ENCODE results near the gene PLXNA2. TPM values are rescaled to one million over a fixed set of nuclear protein-coding genes. Genes with fewer than 3 reads are reported as not detected.

PLXNA2 gene
- total and polyA plus RNA-seq, 2 of the 4 experiments (the other 2 are of a cell fraction): 0.72 to 1.1 TPM

GRCh38 chr1:208120431-208120790, 123.8 kb downstream of the PLXNA2 start:
- no peak for DNase-seq
- ChIA-PET POLR2A (ENCODE audit: unreplicated experiment) (no interaction called here), CTCF (no interaction called here)
- Histone ChIP-seq H2BK15ac (ENCODE audit: low read depth, low read length) (no peak overlapping the region), H2BK20ac (ENCODE audit: low read depth, low read length) (no peak overlapping the region), H2AK5ac (ENCODE audit: low read depth, low read length) (no peak overlapping the region), H3K56ac (ENCODE audit: extremely low read depth, insufficient read depth, low read length) (no peak overlapping the region), H2AFZ (replicated peaks; ENCODE audit: low read length, poor library complexity) (no peak overlapping the region), H3K23ac (ENCODE audit: low read depth, low read length) (no peak overlapping the region), H4K5ac (ENCODE audit: low read depth, low read length) (no peak overlapping the region), H3K14ac (replicated peaks; ENCODE audit: low read depth, low read length) (0 out of 2 replicates have a peak overlapping the region, but pooled peaks have one; percentile 6), H3K4me2 (ENCODE audit: low read depth, low read length) (no peak overlapping the region), H3K27ac (ENCODE audit: insufficient read depth, low read length) (no peak overlapping the region), H2BK5ac (ENCODE audit: low read depth, low read length, poor library complexity, severe bottlenecking) (no peak overlapping the region), H3K18ac (ENCODE audit: low read depth, low read length) (no peak overlapping the region), H3K9ac (ENCODE audit: low read depth, low read length) (no peak overlapping the region), H3K36me3 (ENCODE audit: control insufficient read depth, insufficient read depth, low read length) (no peaks in the 10 kb centered on the region), H4K8ac (ENCODE audit: low read depth in 2 of 2, low read length in 2 of 2) (no peak overlapping the region), H3K9me3 (ENCODE audit: control insufficient read depth, insufficient read depth, low read length) (no peaks in the 10 kb centered on the region), H4K91ac (ENCODE audit: insufficient read depth, low read depth, low read length) (no peak overlapping the region), H2BK120ac (ENCODE audit: low read depth, low read length) (no peak overlapping the region), H4K20me1 (ENCODE audit: insufficient read depth, low read length) (no peaks in the 10 kb centered on the region), H2AK9ac (replicated peaks; ENCODE audit: low read depth, low read length, poor library complexity) (no peak overlapping the region), H3K4me1 (ENCODE audit: control insufficient read depth, insufficient read depth, low read length) (no peaks in the 10 kb centered on the region), H3K79me1 (ENCODE audit: low read depth in 1 of 2, low read length in 2 of 2) (no peaks in the 10 kb centered on the region; a peak in 1 of 4 replicates), H3K9me1 (ENCODE audit: insufficient read depth, low read length) (peaks cover 2% of the 10 kb centered on the region; the same call in 1 of the 2 replicates), H3K4ac (ENCODE audit: low read depth, low read length) (no peak overlapping the region), H3K27me3 (ENCODE audit: control insufficient read depth, insufficient read depth, low read length) (no peaks in the 10 kb centered on the region), H3K4me3 (ENCODE audit: insufficient read depth, low read depth, low read length) (no peak overlapping the region)
- no peak for ATAC-seq (ENCODE audit: low read depth)
- BruUV-seq (replicated peaks): no TSS peak
- TF ChIP-seq SMC3 (IDR thresholded peaks at IDR 0.05; ENCODE audit: low read depth, low read length) (no peak), MXI1 (IDR thresholded peaks at IDR 0.05; ENCODE audit: borderline replicate concordance, low read depth, low read length) (no peak), RFX5 (IDR thresholded peaks at IDR 0.05; ENCODE audit: low read depth, low read length) (no peak), ELK1 (IDR thresholded peaks at IDR 0.05; ENCODE audit: borderline replicate concordance, low read depth, low read length) (no peak), MAZ (IDR thresholded peaks at IDR 0.05; ENCODE audit: borderline replicate concordance, low read depth, low read length) (no peak), USF2 (IDR thresholded peaks at IDR 0.05; ENCODE audit: low read depth, low read length) (no peak), RCOR1 (IDR thresholded peaks at IDR 0.05; ENCODE audit: insufficient replicate concordance, low read length) (no peak), FOS (IDR thresholded peaks at IDR 0.05; ENCODE audit: low read depth, low read length) (no peak), BHLHE40 (IDR thresholded peaks at IDR 0.05; ENCODE audit: low read depth, low read length) (no peak), CHD1 (IDR thresholded peaks at IDR 0.05; ENCODE audit: low read depth, low read length) (no peak), RAD21 (IDR thresholded peaks at IDR 0.05; ENCODE audit: low read length) (no peak), POLR2A (IDR thresholded peaks at IDR 0.05; ENCODE audit: low read depth, low read length) (no peak), NFE2L2 (IDR thresholded peaks at IDR 0.05; ENCODE audit: low read depth, low read length) (no peak), MAFK (IDR thresholded peaks at IDR 0.05; ENCODE audit: low read depth, low read length) (no peak), CEBPB (IDR thresholded peaks at IDR 0.05; ENCODE audit: low read depth, low read length) (no peak)
- dilution Hi-C loops (cut with HindIII; ENCODE audit: low sequenced_read_pairs, unreplicated experiment) (no loop called here), in situ Hi-C loops (cut with MboI; ENCODE audit: low sequenced_read_pairs) (no loop called here), intact Hi-C loops (cut with micrococcal nuclease) (no loop called here)
- WGBS, 2 experiments (ENCODE audit: extremely low coverage in 2 of 2, insufficient read length in 1 of 2): no CpG with 5 or more reads among the region's 2 CpGs
